T47D (cell line): Measurements from ENCODE around the gene PLCL2.

Source experiments
- DNase-seq, 2 experiments: peaks; one replicate each; pipeline versions ENCODE4 v3.0.0 to v3.0.0-alpha.2; 2011 to 2012; ENCODE audit warnings: low read depth in 1 of 2, low spot score in 1 of 2
- JUND ChIP-seq: IDR thresholded peaks from 2 replicates; pipeline ENCODE4 v1.6.1; 2012; ENCODE audit warnings: low read depth
- in situ Hi-C: cut with HindIII; loops from 2 replicates; pipeline ENCODE4 v1.10.0; 2016; ENCODE audit warnings: low sequenced_read_pairs, low pct_unique_long_range_greater_than_20kb

PLCL2 gene

DNA sequence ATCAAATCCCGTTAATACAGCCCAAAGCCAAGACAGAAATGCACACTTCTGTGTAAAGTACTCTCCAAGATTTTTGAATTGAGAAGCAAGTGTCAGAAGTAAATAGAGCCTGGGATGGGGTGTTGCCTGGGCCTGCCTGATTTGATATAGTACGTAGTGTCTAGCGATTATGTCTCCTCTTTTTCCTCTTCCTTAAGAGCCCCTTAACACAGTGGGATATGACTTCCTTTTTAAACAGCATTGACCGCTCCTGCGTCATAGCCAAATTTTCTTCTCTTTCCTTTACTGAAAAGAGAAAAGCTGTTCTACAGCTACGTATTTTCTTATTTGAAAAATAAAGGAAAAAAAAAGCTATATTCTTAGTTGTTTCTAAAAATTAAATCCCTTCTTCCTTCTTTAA is 97.7 kb downstream of the PLCL2 start:
- DNase-seq: no peak
- in situ Hi-C loops: no loop called here
- TF ChIP-seq JUND: no peak

GRCh38 chr3:16985608-16986007 is 100.9 kb downstream of the PLCL2 start:
- no peak for TF ChIP-seq JUND
- in situ Hi-C loops: no loop called here
- no peak for DNase-seq

GRCh38 chr3:16987141-16987540 is 102.4 kb downstream of the PLCL2 start:
- in situ Hi-C loops: no loop called here
- no peak for DNase-seq
- no peak for TF ChIP-seq JUND

DNA sequence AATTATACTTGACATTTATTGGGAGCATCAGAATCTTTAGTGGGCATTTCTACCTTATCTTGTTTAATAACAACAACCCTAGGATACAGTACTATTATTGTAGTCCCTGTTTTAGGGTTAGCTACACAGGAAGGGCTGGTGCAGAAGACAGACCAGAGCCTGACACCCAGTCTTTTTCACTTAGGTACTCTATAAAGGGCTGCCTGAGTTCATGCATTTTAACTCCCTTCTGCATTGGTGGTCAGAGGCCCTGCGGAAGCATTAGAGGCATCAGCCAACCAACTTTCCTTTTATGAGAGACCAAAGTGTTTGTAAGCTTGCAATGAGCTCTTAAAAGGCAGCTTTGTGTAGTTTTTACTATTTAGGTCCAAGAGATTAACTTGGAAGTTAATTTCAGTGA is 105.4 kb downstream of the PLCL2 start:
- no peak for TF ChIP-seq JUND
- in situ Hi-C loops: no loop called here
- DNase-seq: no peak

DNA sequence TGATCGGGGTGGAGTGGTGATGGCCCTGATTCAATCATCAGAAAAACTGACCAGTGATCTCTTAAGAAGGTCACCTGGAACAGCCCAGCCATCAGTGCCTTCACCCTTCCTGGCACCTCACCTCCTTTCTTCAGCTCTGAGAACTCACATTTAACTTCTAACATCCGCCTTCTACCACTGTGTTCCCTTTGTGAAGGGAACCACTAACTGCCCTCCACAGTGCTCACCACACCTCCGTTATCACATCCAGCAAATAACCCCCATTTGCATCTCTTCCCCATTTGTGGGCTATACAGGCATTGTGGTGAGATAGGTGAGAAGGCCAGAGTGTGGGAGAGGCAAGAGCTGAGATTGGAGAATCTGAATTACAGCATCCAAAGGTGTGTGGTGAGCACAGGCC is 107.4 kb downstream of the PLCL2 start:
- no peak for DNase-seq
- in situ Hi-C loops: no loop called here
- no peak for TF ChIP-seq JUND

DNA sequence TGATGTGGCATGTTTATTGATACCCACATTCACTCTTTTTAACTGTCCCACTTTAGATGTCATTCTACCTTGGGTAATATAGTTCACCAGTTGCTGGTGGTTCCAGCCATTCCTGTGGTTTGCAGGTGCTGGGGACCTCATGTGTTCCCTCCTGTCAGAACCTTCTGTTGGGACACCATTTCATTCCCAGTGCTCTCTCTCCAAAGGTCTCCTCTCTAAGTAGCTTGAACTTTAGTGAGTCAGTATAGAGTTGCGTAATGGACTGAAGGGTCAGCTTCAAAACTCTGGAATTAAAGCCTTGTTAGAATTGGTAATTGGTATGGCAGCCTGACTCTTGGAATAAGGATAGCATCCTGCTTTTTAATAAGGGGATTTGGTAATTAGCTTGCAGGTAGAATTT is 108.5 kb downstream of the PLCL2 start:
- DNase-seq: no peak
- no peak for TF ChIP-seq JUND
- in situ Hi-C loops: no loop called here

GRCh38 chr3:16994854-16995525 is 110.2 kb downstream of the PLCL2 start:
- DNase-seq: peak in 1 of 2 experiments; percentile 44
- TF ChIP-seq JUND: no peak
- in situ Hi-C loops: no loop called here

GRCh38 chr3:16995601-16996000 is 110.8 kb downstream of the PLCL2 start:
- in situ Hi-C loops: no loop called here
- no peak for TF ChIP-seq JUND
- DNase-seq: no peak

- no peak for DNase-seq
- no peak for TF ChIP-seq JUND
- in situ Hi-C loops: no loop called here
These were observed 113.6 kb downstream of the PLCL2 start for GRCh38 chr3:16998236-16998923.

- TF ChIP-seq JUND: no peak
- no peak for DNase-seq
- in situ Hi-C loops: no loop called here
These were observed 114.4 kb downstream of the PLCL2 start for GRCh38 chr3:16999161-16999560.

DNA sequence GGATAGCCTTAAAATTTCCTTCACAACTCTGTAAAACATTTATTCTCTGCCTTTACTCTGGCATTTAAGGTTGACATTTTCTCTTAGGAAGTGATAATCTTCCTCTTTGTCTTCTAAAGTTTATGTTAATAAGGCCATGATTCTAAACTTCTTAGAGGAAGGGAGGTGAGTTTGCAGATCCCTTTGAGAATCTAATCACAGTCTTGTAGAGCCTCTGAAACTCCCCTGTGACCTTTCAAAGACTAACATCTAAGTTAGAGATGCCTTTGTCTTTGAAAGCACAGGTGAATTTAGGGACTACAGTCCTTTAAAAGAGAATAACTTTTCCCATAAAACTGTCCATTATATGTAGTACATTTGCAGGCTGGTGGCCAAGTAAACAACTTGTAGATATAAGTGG is 115.1 kb downstream of the PLCL2 start:
- DNase-seq: no peak
- TF ChIP-seq JUND: no peak
- in situ Hi-C loops: no loop called here

- no peak for DNase-seq
- in situ Hi-C loops: no loop called here
- TF ChIP-seq JUND: no peak
These were observed 118.7 kb downstream of the PLCL2 start for GRCh38 chr3:17003457-17003856.

GRCh38 chr3:17006132-17006852 is 121.5 kb downstream of the PLCL2 start:
- in situ Hi-C loops: no loop called here
- DNase-seq: no peak
- no peak for TF ChIP-seq JUND

DNA sequence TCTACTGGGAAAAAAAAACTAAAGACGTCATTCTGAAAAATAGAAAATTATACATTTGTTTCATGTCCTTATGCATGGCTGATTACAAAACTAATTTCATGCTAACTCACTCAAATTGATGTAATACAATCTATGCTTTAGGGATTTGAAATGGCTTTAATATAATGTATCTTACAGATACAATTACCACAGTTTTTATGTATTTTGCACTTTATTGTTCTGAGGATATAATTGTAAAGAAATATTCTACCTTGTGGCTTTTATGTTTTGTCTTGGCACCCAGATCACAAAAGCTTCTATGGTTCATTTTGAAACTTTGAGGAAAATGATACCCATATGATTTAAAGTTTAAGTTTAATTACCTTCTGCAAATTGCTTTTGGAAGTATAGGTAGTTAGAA is 122.5 kb downstream of the PLCL2 start:
- in situ Hi-C loops: no loop called here
- TF ChIP-seq JUND: no peak
- DNase-seq: no peak
